ENCODE results near the gene RUNX1.
"Not testable (repeated sequence)": the region's sequence is repeated elsewhere in the genome, so short reads cannot be mapped to it uniquely, and the experiment has no call there.

Gene RUNX1

GRCh38 chr21:34806423-34806822, 242.7 kb downstream of the RUNX1 start:
- DNase-seq (ENCODE audit: low spot score), result no peak

- no peak for DNase-seq (ENCODE audit: low spot score)
These were observed 243.9 kb downstream of the RUNX1 start for GRCh38 chr21:34805157-34805556.

- DNase-seq (ENCODE audit: low spot score), result not testable (repeated sequence)
These were observed 244.5 kb downstream of the RUNX1 start for GRCh38 chr21:34804584-34804983.

GRCh38 chr21:34803782-34804370, 245.2 kb downstream of the RUNX1 start:
- DNase-seq (ENCODE audit: low spot score), result no peak

- no peak for DNase-seq (ENCODE audit: low spot score)
These were observed 246.8 kb downstream of the RUNX1 start for GRCh38 chr21:34802180-34802899.

GRCh38 chr21:34801519-34802132, 247.5 kb downstream of the RUNX1 start:
- peak; percentile 12 for DNase-seq (ENCODE audit: low spot score)

GRCh38 chr21:34800797-34801518, 248.1 kb downstream of the RUNX1 start:
- DNase-seq (ENCODE audit: low spot score), result no peak

- no peak for DNase-seq (ENCODE audit: low spot score)
These were observed 250.0 kb downstream of the RUNX1 start for GRCh38 chr21:34799092-34799491.

GRCh38 chr21:34797921-34798535, 251.1 kb downstream of the RUNX1 start:
- no peak for DNase-seq (ENCODE audit: low spot score)

- DNase-seq (ENCODE audit: low spot score), result no peak
These were observed 251.9 kb downstream of the RUNX1 start for GRCh38 chr21:34797201-34797525.

GRCh38 chr21:34796518-34797200, 252.4 kb downstream of the RUNX1 start:
- DNase-seq (ENCODE audit: low spot score), result no peak

- no peak for DNase-seq (ENCODE audit: low spot score)
These were observed 253.4 kb downstream of the RUNX1 start for GRCh38 chr21:34795548-34796180.

- DNase-seq (ENCODE audit: low spot score), result no peak
These were observed 253.9 kb downstream of the RUNX1 start for GRCh38 chr21:34795175-34795547.

- no peak for DNase-seq (ENCODE audit: low spot score)
These were observed 254.4 kb downstream of the RUNX1 start for GRCh38 chr21:34794686-34795085.

- no peak for DNase-seq (ENCODE audit: low spot score)
These were observed 255.6 kb downstream of the RUNX1 start for GRCh38 chr21:34793471-34793870.

GRCh38 chr21:34792504-34793089, 256.5 kb downstream of the RUNX1 start:
- DNase-seq (ENCODE audit: low spot score), result no peak

- no peak for DNase-seq (ENCODE audit: low spot score)
These were observed 257.2 kb downstream of the RUNX1 start for GRCh38 chr21:34791776-34792503.

GRCh38 chr21:34790834-34791233, 258.3 kb downstream of the RUNX1 start:
- no peak for DNase-seq (ENCODE audit: low spot score)

- no peak for DNase-seq (ENCODE audit: low spot score)
These were observed 258.8 kb downstream of the RUNX1 start for GRCh38 chr21:34790341-34790740.

- no peak for DNase-seq (ENCODE audit: low spot score)
These were observed 260.2 kb downstream of the RUNX1 start for GRCh38 chr21:34788879-34789278.

All from CD4-positive, alpha-beta T cell treated with Interleukin-6 at 100 ng/mL for 8 hours (primary cell).